HG02678 (cell line): ENCODE results near the gene RPS10.
"Not testable (repeated sequence)": the region's sequence is repeated elsewhere in the genome, so short reads cannot be mapped to it uniquely, and the experiment has no call there.

ENCODE experiments used
- ATAC-seq: cut with Tn5 transposase; IDR thresholded peaks from one replicate; pipeline ENCODE4 v1.9.1; 2021; ENCODE audit warnings: mild to moderate bottlenecking, moderate library complexity; ENCODE audit not compliant: unreplicated experiment

RPS10 gene

GRCh38 chr6:34374508-34374907 lies 51.4 kb downstream of the RPS10 start:
- no peak for ATAC-seq

GRCh38 chr6:34374069-34374468 lies 51.8 kb downstream of the RPS10 start:
- no peak for ATAC-seq

DNA sequence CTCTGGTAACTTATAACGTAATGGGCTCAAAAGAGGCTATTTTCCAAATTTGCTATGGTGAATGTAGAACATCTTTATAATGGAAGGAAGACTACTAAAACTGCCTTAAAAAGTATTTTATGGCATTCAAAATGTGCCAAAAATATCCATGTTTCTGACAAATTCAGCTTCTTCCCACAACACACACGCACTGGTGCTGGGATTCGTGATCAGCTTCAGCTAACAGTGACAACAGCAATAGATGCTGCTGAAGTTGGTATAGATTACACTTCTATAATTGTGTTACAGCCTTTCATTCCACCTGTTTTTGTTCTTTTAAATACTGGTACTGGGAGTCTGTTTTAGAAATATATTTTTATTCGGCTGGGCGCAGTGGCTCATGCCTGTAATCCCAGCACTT lies 52.4 kb downstream of the RPS10 start:
- ATAC-seq = no peak

DNA sequence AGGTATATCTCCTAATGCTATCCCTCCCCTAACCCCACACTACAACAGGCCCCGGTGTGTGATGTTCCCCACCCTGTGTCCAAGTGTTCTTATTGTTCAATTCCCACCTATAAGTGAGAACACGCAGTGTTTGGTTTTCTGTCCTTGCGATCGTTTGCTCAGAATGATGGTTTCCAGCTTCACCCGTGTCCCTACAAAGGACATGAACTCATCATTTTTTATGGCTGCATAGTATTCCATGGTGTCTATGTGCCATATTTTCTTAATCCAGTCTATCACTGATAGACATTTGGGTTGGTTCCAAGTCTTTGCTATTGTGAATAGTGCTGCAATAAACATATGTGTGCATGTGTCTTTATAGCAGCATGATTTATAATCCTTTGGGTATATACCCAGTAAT lies 54.0 kb downstream of the RPS10 start:
- ATAC-seq = not testable (repeated sequence)

DNA sequence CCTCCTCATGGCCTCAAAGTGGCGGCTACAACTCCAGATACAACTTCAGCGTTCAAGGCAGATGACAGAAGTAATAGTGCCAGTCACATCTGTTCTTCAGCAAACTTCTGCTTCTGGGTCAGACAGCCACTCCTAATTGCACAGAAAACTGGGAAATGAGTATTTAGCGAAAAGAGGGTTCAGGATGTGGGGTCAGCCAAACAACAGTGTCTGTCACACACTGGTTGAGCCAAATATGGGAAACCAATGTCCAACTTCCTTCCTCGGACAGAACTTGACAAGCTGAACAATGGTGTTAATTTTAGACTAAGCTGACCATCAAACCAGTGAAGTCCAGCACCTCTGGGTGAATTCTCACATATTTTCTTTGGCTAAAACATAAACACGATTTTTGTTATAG lies 55.5 kb downstream of the RPS10 start:
- ATAC-seq = no peak

DNA sequence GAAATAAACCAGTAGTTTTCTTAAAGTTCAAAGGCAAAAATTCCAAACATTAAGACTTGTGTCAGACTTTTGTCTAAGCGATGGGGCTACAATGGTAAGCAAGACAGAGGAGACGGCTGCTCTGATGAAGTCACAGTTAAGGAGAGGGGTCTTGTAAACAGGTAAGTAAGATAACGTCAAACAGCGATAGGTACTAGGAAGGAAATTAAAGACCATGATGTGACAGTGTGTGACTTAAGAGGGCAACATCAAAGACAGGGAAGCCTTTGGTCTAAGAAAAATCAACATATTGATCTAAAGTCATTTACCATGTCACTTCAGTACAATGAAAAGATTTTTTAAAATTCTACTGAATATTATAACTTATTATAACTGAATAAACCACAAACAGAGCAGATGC lies 56.5 kb downstream of the RPS10 start:
- ATAC-seq = no peak
